Measurements from ENCODE around the gene PURB. TPM values are rescaled to one million over a fixed set of nuclear protein-coding genes. Genes with fewer than 3 reads are reported as not detected.

Gene PURB
- total RNA-seq, 1 donor from 2014 or later = 33.2 TPM

DNA sequence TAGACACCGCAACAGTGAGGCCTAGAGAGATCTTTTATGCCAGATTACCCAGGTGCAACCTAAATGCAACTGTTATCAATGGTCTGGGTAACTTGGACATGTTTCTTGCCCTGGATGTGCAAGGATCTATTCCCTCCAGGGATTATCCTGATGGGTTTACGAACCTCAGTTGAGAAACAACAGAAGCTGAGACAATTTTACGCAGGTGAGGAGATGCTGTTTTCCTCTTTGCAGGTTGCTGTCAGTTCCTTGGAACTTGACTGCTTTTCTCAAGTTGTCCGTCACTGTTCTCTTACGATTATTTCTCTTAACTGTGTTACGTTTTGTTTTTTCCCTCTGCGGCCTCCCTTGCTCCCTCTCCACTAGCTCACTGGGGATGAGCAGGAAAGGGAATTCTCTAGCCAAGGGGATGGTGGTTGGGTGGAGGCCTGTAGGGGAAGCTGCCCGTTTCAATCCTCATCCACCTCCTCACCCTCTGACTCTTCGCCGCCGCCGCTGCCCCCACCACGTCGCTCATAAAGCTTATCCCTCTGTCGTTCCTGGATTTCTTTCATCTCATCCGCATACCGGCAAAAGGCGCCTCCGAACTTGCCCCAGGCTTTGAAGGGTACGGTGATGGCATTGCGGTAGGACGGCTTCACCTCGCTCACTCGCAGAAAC lies 1.2 kb downstream of the PURB start:
- Mint-ChIP-seq H3K9me3 (no peaks in the 10 kb centered on the region), H3K27me3 (ENCODE audit: low read depth) (no peaks in the 10 kb centered on the region), H3K4me1 (peaks cover 53% of the 10 kb centered on the region), H3K4me3 (peak overlapping the region; percentile 92), H3K27ac (peak overlapping the region; percentile 98), H3K36me3 (peaks cover 12% of the 10 kb centered on the region)
- TF ChIP-seq, protein P1, sequence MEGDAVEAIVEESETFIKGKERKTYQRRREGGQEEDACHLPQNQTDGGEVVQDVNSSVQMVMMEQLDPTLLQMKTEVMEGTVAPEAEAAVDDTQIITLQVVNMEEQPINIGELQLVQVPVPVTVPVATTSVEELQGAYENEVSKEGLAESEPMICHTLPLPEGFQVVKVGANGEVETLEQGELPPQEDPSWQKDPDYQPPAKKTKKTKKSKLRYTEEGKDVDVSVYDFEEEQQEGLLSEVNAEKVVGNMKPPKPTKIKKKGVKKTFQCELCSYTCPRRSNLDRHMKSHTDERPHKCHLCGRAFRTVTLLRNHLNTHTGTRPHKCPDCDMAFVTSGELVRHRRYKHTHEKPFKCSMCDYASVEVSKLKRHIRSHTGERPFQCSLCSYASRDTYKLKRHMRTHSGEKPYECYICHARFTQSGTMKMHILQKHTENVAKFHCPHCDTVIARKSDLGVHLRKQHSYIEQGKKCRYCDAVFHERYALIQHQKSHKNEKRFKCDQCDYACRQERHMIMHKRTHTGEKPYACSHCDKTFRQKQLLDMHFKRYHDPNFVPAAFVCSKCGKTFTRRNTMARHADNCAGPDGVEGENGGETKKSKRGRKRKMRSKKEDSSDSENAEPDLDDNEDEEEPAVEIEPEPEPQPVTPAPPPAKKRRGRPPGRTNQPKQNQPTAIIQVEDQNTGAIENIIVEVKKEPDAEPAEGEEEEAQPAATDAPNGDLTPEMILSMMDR (IDR thresholded peaks at IDR 0.05; ENCODE audit: unreplicated experiment) = no peak
- DNase-seq (ENCODE audit: low spot score in 2 of 2, unreplicated experiment in 2 of 2) = no peak

DNA sequence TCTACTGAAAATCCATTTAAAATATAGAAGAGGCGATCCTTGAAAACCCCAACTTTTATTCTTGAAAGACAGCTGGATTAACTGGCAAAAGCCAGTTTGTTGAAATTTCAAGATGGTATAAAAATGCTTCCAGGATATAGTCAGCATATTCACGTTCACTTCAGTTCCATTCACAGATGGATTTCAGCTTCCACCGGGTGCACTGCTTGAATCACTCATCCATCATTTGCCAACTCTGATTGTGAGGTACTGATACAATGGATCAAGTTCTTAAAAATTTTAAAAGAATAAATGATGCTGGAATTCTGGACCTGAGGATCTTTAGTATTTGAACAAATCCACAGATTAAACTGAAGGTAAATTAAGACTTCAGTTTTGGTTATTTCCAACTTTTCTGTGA lies 2.4 kb downstream of the PURB start:
- Mint-ChIP-seq H3K9me3 (no peaks in the 10 kb centered on the region), H3K4me3 (peak overlapping the region; percentile 92), H3K4me1 (peaks cover 55% of the 10 kb centered on the region), H3K36me3 (peaks cover 12% of the 10 kb centered on the region), H3K27ac (peak overlapping the region; percentile 98), H3K27me3 (ENCODE audit: low read depth) (no peaks in the 10 kb centered on the region)
- TF ChIP-seq, protein P1 (IDR thresholded peaks at IDR 0.05; ENCODE audit: unreplicated experiment) = no peak
- no peak for DNase-seq (ENCODE audit: low spot score in 2 of 2, unreplicated experiment in 2 of 2)

DNA sequence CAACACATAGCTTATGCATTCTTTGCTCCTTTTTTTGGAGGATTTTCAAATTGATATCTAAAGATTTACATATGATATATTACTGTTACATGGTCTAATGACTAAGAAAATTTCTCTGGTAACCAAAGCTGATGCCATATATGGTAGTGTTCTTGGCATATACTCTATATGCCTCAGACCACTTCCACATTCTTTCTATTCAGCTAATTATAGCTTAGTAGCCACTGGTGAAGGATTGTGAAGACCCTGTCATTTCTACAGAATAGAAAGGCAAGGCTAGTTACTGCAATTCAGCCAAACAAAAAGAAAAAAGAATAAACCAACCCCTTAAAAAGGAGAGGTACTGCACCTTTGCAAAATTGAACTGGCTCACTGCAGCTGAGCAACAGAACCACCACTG lies 3.7 kb downstream of the PURB start:
- Mint-ChIP-seq H3K9me3 (no peaks in the 10 kb centered on the region), H3K36me3 (peaks cover 12% of the 10 kb centered on the region), H3K27ac (peak overlapping the region; percentile 90), H3K4me3 (peak overlapping the region; percentile 60), H3K27me3 (ENCODE audit: low read depth) (no peaks in the 10 kb centered on the region), H3K4me1 (peaks cover 55% of the 10 kb centered on the region)
- TF ChIP-seq, protein P1 (IDR thresholded peaks at IDR 0.05; ENCODE audit: unreplicated experiment) = no peak
- DNase-seq (ENCODE audit: low spot score in 2 of 2, unreplicated experiment in 2 of 2) = no peak

DNA sequence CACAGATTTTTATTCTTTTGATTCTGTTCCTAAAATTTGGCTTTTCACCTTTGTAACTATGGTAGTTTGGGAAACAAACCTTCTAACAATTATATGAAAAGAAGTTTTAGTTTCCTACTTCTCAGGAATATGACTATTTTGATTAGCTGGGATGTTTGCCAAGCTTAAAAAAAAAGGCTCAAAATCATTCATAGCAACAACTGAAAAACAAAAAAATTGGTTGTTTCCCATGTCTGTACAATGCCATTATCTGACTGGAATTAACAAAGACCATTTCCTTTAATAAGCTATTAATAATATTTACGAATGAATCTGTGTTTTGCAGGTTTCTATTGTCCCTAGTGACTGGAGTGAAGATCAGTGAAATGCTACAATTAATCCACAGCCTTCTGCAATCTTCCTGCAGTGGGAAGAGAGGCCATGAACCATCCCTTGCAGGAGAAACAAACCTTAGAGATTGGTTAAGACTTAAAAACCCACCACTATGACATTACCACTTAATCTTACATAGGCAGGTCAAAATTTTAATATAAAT lies 4.2 kb downstream of the PURB start:
- Mint-ChIP-seq H3K4me1 (peaks cover 54% of the 10 kb centered on the region), H3K36me3 (peaks cover 12% of the 10 kb centered on the region), H3K27me3 (ENCODE audit: low read depth) (no peaks in the 10 kb centered on the region), H3K4me3 (peak overlapping the region; percentile 60), H3K9me3 (no peaks in the 10 kb centered on the region), H3K27ac (peak overlapping the region; percentile 90)
- TF ChIP-seq, protein P1 (IDR thresholded peaks at IDR 0.05; ENCODE audit: unreplicated experiment) = no peak
- DNase-seq (ENCODE audit: low spot score in 2 of 2, unreplicated experiment in 2 of 2) = no peak

DNA sequence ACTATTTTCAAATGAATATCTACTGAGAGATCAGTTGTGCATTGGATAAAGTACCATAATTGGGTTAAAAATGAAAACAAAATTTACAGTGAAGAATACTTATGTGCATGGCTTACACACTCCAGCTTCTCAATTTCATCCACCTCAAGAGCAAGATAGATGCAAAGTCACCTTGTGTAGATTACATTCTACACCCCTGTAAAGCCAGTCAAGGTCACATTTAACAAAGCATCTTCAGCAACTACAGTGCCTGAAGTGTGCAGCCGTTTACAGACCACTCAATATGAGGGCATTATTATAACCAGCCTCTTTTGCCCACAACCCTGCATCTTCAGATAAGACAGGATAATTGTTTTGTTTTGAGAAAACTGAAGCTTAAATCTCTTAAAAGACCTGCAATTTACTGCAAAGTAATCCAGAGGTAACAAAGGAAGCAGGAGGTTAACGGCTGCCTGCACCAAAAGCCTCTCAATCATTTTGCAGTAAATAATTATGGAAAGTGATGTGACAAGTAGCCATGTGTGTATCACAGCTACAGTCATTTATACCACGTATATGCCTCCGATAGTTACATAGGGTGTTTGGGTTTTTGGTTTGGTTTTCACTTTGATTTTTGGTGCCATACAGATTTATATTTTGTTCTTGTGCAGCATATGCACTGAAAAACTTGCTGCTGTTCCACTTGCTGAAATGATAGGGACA lies 4.9 kb downstream of the PURB start:
- H3K9me3 Mint-ChIP-seq = no peaks in the 10 kb centered on the region
- peaks cover 12% of the 10 kb centered on the region for H3K36me3 Mint-ChIP-seq
- peaks cover 49% of the 10 kb centered on the region for H3K4me1 Mint-ChIP-seq
- no peak for DNase-seq (ENCODE audit: low spot score in 2 of 2, unreplicated experiment in 2 of 2)
- peak overlapping the region; percentile 60 for H3K4me3 Mint-ChIP-seq
- TF ChIP-seq, protein P1 (IDR thresholded peaks at IDR 0.05; ENCODE audit: unreplicated experiment) = no peak
- no peaks in the 10 kb centered on the region for H3K27me3 Mint-ChIP-seq (ENCODE audit: low read depth)
- H3K27ac Mint-ChIP-seq = peak overlapping the region; percentile 90

Data from mesothelial cell of epicardium (in vitro differentiated cells).